BJ (cell line): ENCODE measurements around the gene VAMP2. TPM values are rescaled to one million over a fixed set of nuclear protein-coding genes. Genes with fewer than 3 reads are reported as not detected.

Experiments used
- CTCF ChIA-PET: fragments of 350-600 bp; formaldehyde crosslinking; extraction: SDS; loops from one replicate; lab custom pipeline; 2021; ENCODE audit warnings: antibody characterized with exemption, inconsistent platforms; lab: Yijun Ruan, JAX
- POLR2A ChIA-PET: fragments of 300-600 bp; sonication (Branson Sonifier 250); formaldehyde crosslinking; extraction: SDS; loops from one replicate; lab custom pipeline; 2021; ENCODE audit warnings: antibody characterized with exemption; lab: Charles Lee
- DNase-seq: peaks from one replicate; pipeline ENCODE4 v3.0.0-alpha.2; 2011; ENCODE audit warnings: low read depth
- H3K27me3 ChIP-seq: 2 replicates; pipeline ENCODE4 v1.6.0; 2011; ENCODE audit warnings: low read length; ENCODE audit not compliant: control insufficient read depth, insufficient read depth
- H3K36me3 ChIP-seq: 2 replicates; pipeline ENCODE4 v1.5.1; 2011; ENCODE audit warnings: low read length; ENCODE audit not compliant: control insufficient read depth, insufficient read depth
- H3K4me3 ChIP-seq: 2 replicates; pipeline ENCODE4 v1.5.1; 2011; ENCODE audit warnings: low read depth, mild to moderate bottlenecking, control low read depth, low read length
- CTCF ChIP-seq: IDR thresholded peaks from 2 replicates; pipeline ENCODE4 v1.5.1; 2011; ENCODE audit warnings: low read depth, mild to moderate bottlenecking, control low read depth, inconsistent platforms, low read length, moderate library complexity; ENCODE audit not compliant: insufficient read depth
- polyA plus RNA-seq: library from polyadenylated mRNA; depleted of rRNA; stranded (reverse); fragments of >200 nt; gene quantifications from 2 replicates; pipeline ENCODE4 v1.2.3, GENCODE V29; 2011

VAMP2 gene
- polyA plus RNA-seq, 1 experiment = 22.8 TPM

DNA sequence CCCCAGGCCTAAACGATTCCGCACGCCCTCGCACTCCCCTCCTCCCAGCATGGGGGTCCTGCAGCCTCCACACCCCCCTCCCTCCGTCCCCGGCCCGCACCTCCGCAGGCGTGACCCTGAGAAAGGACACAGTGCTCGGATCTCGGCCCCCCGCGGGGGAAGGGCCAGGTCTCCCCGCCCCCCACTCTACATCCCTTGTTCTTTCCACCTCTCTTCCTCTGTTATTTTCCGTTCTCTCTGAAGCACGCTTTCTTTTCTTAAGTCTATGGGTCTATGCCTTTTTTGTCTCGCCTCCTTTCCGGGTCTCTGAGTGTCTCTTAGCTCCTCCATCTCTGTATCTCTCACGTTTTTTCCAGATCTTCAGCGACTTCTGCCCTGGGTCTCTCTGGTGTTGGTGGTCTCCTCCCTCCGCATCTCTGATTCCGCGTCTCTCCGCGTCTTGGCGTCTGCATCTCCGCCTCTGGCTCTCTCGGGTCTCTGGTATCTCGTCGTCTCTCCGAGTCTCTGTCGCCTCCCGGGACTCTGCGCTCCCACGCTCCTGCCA is 36.7 kb downstream of the VAMP2 start:
- Histone ChIP-seq H3K4me3 (peak overlapping the region; percentile 56), H3K27me3 (no peaks in the 10 kb centered on the region; the same call in 1 of the 2 replicates), H3K36me3 (no peaks in the 10 kb centered on the region)
- CTCF ChIA-PET = interaction anchor here (1.0 to 1.8 kb wide), 3 partner anchors 12 to 95 kb away, joined by 4 to 29 read pairs (median 4); no protein-coding TSS in a partner anchor
- no peak for DNase-seq
- TF ChIP-seq CTCF = no peak
- POLR2A ChIA-PET = no interaction called here

DNA sequence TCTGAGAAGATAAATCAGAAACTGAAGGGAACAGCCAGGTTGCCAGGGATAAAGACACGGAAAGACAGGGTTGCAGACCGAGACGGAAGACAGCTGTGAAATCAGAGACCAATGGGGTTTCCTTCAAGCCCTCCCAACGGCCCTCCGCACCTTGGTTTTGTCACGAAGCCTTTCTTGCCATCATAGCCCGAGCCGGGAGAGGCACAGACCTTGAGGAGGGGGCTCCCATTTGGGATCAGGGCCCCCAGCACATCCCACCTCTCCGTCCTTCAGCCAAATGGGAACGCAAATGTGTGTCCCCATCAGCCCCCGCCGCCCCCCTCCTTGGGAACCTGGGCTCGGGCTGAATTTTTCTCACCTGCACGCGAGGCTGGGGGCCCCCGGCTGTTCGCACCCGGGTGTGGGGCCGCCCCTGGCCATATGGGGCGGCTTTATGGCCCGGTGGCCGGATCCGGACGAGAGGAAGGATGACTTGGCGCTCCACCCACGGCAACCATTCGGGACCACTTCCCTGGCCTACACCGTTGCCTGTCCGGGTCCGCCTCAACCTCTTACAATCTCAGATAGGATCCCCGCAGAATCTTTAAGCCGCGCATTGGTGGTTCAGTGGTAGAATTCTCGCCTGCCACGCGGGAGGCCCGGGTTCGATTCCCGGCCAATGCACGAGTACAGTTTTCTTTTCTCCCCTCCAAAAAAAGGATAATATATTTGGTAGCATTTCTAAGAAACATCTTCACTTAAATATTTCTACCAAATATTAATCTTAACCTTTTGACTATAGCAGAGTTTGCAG is 37.4 kb downstream of the VAMP2 start:
- CTCF ChIA-PET = interaction anchor here (1.4 kb wide), 1 partner anchor 10 kb away, joined by 4 read pairs; no protein-coding TSS in a partner anchor
- Histone ChIP-seq H3K27me3 (no peaks in the 10 kb centered on the region; the same call in 1 of the 2 replicates), H3K36me3 (no peaks in the 10 kb centered on the region), H3K4me3 (peak overlapping the region; percentile 56)
- TF ChIP-seq CTCF = no peak
- no peak for DNase-seq
- POLR2A ChIA-PET = no interaction called here

DNA sequence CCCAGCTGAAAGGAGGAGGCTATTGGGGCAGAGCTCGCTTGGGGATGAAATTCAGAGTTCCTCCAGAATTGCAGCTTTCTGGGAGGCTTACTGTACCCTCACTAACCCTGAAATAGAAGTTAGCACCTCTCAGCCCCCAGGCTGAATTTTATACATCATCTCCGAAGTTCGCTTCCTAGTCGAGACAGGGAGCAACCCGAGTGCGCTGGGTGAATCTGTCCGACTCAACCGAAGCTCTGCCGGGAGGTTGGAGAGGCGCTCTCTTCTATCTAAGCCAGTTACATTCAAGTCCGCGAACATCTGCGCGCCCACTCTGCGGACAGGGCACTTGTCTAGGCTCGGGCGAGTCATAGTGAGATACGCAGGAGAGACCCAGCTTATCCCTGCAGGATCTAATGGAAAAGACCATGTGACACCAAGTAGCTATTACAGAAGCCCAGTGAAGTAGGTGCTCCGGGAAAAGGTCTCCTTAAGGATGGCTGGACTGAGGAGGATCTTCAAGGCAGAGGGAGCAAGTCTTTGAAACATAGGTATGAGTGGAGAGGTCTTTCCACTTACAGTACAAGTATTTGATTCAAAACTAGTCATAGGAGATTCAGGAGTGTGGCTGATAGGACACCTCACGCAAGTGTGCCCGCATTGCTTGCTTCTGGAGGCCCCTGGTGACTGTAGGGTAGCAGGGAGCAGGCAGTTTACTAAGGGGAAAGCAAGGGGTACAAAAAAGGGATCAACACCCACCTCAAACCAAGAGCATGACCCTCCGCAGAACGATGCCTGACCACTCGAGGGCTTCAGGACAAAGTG is 38.2 kb downstream of the VAMP2 start:
- no peak for DNase-seq
- CTCF ChIA-PET = interaction anchor here (0.7 to 1.5 kb wide), 7 partner anchors 11 to 259 kb away, joined by 3 to 7 read pairs (median 4); no protein-coding TSS in a partner anchor
- no peaks in the 10 kb centered on the region; the same call in 1 of the 2 replicates for H3K27me3 ChIP-seq
- POLR2A ChIA-PET = no interaction called here
- peak overlapping the region; percentile 13 for H3K4me3 ChIP-seq
- H3K36me3 ChIP-seq = no peaks in the 10 kb centered on the region
- no peak for TF ChIP-seq CTCF

DNA sequence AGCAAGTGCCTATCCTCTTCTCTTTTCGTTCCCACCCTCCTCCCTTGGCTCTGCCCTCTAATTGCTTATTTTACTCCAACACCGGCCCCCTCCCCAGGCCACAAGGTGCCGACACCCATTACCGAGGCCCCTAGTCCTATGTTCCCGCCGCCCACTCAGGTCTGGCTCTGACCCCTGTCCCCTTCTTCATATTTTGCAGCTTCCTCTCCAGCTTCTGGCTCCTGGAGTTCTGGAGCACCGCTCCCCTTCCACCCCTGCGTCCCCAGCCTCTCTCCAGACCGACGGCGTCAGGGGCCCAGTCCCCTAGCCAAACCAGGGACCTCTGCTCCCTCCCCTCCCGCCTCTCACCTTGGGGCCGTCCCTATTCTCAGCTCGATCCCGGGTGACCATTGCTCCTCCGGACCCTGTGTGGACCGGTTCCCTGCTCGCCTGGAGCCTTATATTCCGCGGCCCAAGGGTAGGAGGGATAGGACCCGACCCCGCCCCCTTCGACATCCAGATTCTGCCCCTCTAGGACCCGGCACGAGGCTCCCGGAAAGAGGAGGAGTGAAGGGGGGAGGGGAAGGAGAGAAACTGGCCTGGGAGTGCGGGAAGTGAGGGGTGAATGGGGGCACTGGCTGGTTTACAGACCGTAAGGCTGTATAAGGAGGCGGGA is 38.9 kb downstream of the VAMP2 start, which contains the start of gene HES7:
HES7 (minus strand) TSS at position 412 of the 655 bp plus-strand sequence; CDS start at position 390, 22 bp downstream.
- POLR2A ChIA-PET = no interaction called here
- CTCF ChIA-PET = interaction anchor here (0.7 to 2.4 kb wide), 9 partner anchors 11 to 260 kb away, joined by 3 to 8 read pairs (median 4); no protein-coding TSS in a partner anchor
- DNase-seq = no peak
- Histone ChIP-seq H3K4me3 (peak within 1 kb of the TSS; percentile 59), H3K36me3 (no peaks in the 10 kb centered on the region), H3K27me3 (no peaks in the 10 kb centered on the region; the same call in 1 of the 2 replicates)
- TF ChIP-seq CTCF = no peak
